Measurements from ENCODE around the gene TLK1. TPM values are rescaled to one million over a fixed set of nuclear protein-coding genes. Genes with fewer than 3 reads are reported as not detected.

TLK1 gene
- total and polyA plus RNA-seq, 9 donors, result 16.9 to 27.2 (median 22.1) TPM

GRCh38 chr2:170985407-170985806, 175.3 kb downstream of the TLK1 start:
- no peaks in the 10 kb centered on the region for H3K4me1 ChIP-seq (ENCODE audit: control insufficient read depth, insufficient read depth, low read length)
- no peak overlapping the region for H3K4me3 ChIP-seq (ENCODE audit: low read length)
- H3K36me3 ChIP-seq (ENCODE audit: control insufficient read depth, insufficient read depth, low read length), result peaks cover 6% of the 10 kb centered on the region
- no peaks in the 10 kb centered on the region for H3K9me3 ChIP-seq (replicated peaks; ENCODE audit: control insufficient read depth, low read depth, low read length)
- no peak overlapping the region for H3K27ac ChIP-seq (ENCODE audit: low read length)
- WGBS (ENCODE audit: insufficient coverage), result 97% methylated on average over 4 of the region's 5 CpGs
- H3K27me3 ChIP-seq (ENCODE audit: control insufficient read depth, insufficient read depth, low read length), result no peaks in the 10 kb centered on the region
- no peak for DNase-seq

DNA sequence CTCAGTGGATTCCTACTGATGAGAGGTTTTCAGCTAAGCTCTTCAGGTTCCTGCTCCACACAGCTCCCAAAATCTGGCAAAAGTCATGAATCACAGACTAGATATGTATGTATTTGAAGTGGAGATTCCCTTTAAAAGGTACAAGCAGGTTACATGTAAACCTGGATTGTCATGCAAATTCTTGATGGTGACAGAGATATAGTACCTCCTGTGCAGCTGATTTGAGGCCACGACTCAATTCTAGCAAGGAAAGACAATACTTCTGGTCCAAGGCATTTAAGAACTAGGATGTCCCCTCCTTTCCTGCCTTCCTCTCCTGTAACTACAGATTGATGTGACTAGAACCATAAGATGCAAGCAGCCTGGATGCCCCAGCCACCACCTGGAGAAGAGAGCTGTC, 176.6 kb downstream of the TLK1 start:
- DNase-seq, result no peak
- H3K36me3 ChIP-seq (ENCODE audit: control insufficient read depth, insufficient read depth, low read length), result peaks cover 6% of the 10 kb centered on the region
- WGBS (ENCODE audit: insufficient coverage), result 14% methylated on average over 1 of the region's 1 CpG
- no peak overlapping the region for H3K4me3 ChIP-seq (ENCODE audit: low read length)
- H3K27ac ChIP-seq (ENCODE audit: low read length), result no peak overlapping the region
- H3K27me3 ChIP-seq (ENCODE audit: control insufficient read depth, insufficient read depth, low read length), result no peaks in the 10 kb centered on the region
- H3K4me1 ChIP-seq (ENCODE audit: control insufficient read depth, insufficient read depth, low read length), result no peaks in the 10 kb centered on the region
- no peaks in the 10 kb centered on the region for H3K9me3 ChIP-seq (replicated peaks; ENCODE audit: control insufficient read depth, low read depth, low read length)

DNA sequence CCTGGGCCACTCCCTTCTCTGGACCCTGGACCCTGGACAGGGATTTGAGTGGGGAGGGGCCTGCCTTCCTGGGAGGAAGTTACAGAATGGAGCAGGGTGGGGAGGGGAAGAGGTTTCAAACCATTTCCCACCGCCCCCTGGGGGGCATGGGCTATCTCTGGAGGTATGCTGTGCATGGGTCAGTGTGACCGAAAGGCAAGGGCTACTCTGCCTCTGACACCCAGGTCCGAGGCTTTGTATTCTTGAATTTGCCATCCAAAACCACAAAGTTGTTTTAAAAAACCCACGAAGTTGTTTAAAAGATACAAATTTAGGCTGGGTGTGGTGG, 184.8 kb downstream of the TLK1 start:
- no peak for DNase-seq
- Histone ChIP-seq H3K4me1 (ENCODE audit: control insufficient read depth, insufficient read depth, low read length) (peaks cover 9% of the 10 kb centered on the region), H3K36me3 (ENCODE audit: control insufficient read depth, insufficient read depth, low read length) (no peaks in the 10 kb centered on the region), H3K4me3 (ENCODE audit: low read length) (no peak overlapping the region), H3K9me3 (replicated peaks; ENCODE audit: control insufficient read depth, low read depth, low read length) (no peaks in the 10 kb centered on the region), H3K27me3 (ENCODE audit: control insufficient read depth, insufficient read depth, low read length) (peaks cover 2% of the 10 kb centered on the region), H3K27ac (ENCODE audit: low read length) (no peak overlapping the region)
- WGBS (ENCODE audit: insufficient coverage), result 88% methylated on average over 2 of the region's 4 CpGs

DNA sequence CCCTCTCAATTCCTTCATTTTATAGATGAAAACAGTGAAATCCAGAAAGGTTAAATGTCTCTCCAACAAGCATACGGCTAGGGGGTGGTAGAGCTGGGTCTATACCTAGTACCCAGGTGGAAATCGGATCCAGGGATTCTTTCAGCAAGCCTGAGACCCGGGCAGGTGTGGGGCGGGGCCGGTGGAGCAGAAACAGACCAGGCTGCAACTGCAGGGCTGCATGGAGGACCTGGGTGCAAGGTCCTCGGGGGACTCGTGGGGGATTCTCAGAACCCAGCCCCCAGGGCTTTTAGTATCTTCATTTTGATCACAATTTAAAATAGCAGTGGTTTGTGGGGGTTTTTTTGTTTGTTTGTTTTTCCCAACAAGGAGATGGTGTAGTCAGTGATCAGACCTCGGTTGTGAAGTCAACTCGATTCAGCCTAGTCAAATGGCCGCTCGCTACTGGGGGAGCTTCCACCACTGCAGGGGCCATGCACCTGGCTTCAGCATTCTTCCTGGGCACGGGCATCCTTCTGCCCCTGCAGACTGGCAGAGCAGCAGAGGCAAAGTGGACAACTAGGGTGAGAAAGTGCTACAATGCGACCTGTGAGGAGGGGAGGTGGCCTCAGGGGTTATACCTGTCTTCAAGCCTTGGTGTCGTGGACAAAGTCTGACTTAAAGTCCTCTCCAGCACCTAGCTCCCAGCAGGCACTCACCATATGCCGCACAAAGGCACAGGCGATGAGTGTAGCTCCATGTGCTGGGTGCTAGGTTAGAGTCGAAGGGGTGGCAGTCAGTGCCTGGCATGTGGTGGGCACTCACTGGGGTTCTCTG, 185.4 kb downstream of the TLK1 start:
- peaks cover 9% of the 10 kb centered on the region for H3K4me1 ChIP-seq (ENCODE audit: control insufficient read depth, insufficient read depth, low read length)
- no peaks in the 10 kb centered on the region for H3K36me3 ChIP-seq (ENCODE audit: control insufficient read depth, insufficient read depth, low read length)
- H3K27ac ChIP-seq (ENCODE audit: low read length), result no peak overlapping the region
- no peak for DNase-seq
- WGBS (ENCODE audit: insufficient coverage), result 79% methylated on average over 6 of the region's 17 CpGs
- no peaks in the 10 kb centered on the region for H3K9me3 ChIP-seq (replicated peaks; ENCODE audit: control insufficient read depth, low read depth, low read length)
- H3K27me3 ChIP-seq (ENCODE audit: control insufficient read depth, insufficient read depth, low read length), result peaks cover 2% of the 10 kb centered on the region
- no peak overlapping the region for H3K4me3 ChIP-seq (ENCODE audit: low read length)

DNA sequence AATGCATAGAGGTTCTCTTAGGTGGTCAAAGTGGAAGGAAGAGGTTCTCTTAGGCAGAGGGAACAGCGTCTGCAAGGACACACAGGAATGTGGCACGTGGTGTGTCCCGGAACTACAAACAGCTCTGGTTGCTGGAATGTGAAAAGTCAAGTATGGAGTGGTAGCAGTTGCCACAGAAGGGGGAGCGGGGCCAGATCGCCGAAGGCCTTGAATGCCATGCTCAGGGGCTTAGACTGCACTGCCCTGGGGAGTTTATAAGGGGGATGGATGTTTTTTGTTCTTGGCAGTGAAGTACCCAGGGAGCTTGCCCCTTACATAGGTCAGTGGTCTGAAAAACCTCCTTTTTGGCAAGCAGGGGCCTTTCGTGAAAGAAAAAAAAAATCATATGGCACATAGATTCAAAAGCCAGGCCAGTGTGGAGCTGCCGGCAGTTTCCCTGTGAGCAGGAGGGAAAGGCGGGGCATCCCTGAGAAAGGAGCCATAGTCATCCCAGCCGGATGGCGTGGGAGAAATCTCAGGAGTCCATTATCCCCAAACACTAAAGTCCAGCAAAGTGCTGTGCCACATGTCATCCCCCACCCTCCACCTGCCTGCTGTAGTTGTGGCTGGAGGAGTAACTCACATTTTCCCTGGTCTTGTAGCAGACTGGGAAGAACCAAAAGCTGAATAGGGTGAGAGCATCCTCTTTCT, 186.2 kb downstream of the TLK1 start:
- WGBS (ENCODE audit: insufficient coverage), result 67% methylated on average over 7 of the region's 11 CpGs
- peaks cover 2% of the 10 kb centered on the region for H3K27me3 ChIP-seq (ENCODE audit: control insufficient read depth, insufficient read depth, low read length)
- no peak overlapping the region for H3K27ac ChIP-seq (ENCODE audit: low read length)
- no peaks in the 10 kb centered on the region for H3K36me3 ChIP-seq (ENCODE audit: control insufficient read depth, insufficient read depth, low read length)
- H3K4me1 ChIP-seq (ENCODE audit: control insufficient read depth, insufficient read depth, low read length), result peaks cover 9% of the 10 kb centered on the region
- peak; percentile 17 for DNase-seq
- peak overlapping the region; percentile 91 for H3K4me3 ChIP-seq (ENCODE audit: low read length)
- no peaks in the 10 kb centered on the region for H3K9me3 ChIP-seq (replicated peaks; ENCODE audit: control insufficient read depth, low read depth, low read length)

DNA sequence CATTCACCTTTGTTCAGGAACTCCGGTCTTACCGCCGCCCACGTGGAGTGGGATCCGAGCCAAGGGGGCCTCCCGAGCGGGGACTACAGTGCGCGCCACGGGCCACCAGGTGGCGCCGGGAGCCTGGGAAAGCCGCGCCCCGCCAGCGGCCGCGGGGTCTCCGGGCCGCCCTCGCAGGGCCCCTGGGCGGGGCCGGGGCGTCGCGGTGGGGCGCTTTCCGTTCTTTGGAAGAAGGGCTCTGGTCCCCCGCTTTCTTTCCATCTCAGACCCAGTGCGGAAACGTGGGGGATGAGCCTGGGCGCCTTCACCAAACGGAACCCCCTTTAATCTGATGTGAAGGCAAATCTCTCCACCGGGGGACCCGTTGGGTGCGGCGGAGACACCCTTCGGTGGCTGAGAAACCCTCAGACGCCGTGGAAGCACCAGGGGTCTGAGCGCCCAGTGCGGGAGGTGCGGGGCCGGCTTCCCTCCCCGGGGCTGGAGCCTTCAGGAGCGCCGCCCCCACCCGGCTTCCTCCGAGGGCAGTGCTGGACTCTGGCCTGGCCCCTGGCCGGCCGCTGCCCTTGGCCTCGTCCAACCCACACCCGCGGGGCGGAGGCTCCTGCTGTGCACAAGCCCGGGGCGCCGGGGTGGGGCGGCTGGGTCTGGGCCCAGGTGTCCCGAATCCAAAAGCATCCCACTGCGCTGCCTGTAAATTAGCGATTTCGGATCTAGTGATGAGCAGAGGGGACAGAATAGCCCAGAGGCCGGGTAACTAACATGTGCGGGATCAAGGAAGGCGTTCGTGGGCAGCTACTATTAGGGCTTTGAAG, 187.0 kb downstream of the TLK1 start:
- peak; percentile 91 for DNase-seq
- H3K4me1 ChIP-seq (ENCODE audit: control insufficient read depth, insufficient read depth, low read length), result peaks cover 9% of the 10 kb centered on the region
- H3K36me3 ChIP-seq (ENCODE audit: control insufficient read depth, insufficient read depth, low read length), result peaks cover 3% of the 10 kb centered on the region
- WGBS (ENCODE audit: insufficient coverage), result 6% methylated on average over 67 of the region's 67 CpGs
- peak overlapping the region; percentile 91 for H3K4me3 ChIP-seq (ENCODE audit: low read length)
- H3K9me3 ChIP-seq (replicated peaks; ENCODE audit: control insufficient read depth, low read depth, low read length), result no peaks in the 10 kb centered on the region
- H3K27ac ChIP-seq (ENCODE audit: low read length), result peak overlapping the region; percentile 76
- peaks cover 2% of the 10 kb centered on the region for H3K27me3 ChIP-seq (ENCODE audit: control insufficient read depth, insufficient read depth, low read length)

- Histone ChIP-seq H3K9me3 (replicated peaks; ENCODE audit: control insufficient read depth, low read depth, low read length) (no peaks in the 10 kb centered on the region), H3K36me3 (ENCODE audit: control insufficient read depth, insufficient read depth, low read length) (peaks cover 7% of the 10 kb centered on the region), H3K27me3 (ENCODE audit: control insufficient read depth, insufficient read depth, low read length) (peaks cover 2% of the 10 kb centered on the region), H3K4me3 (ENCODE audit: low read length) (peak overlapping the region; percentile 91), H3K27ac (ENCODE audit: low read length) (no peak overlapping the region), H3K4me1 (ENCODE audit: control insufficient read depth, insufficient read depth, low read length) (peaks cover 9% of the 10 kb centered on the region)
- WGBS (ENCODE audit: insufficient coverage), result 2% methylated on average over 12 of the region's 12 CpGs
- DNase-seq, result no peak
Observed at GRCh38 chr2:170973225-170973491, 187.5 kb downstream of the TLK1 start.

DNA sequence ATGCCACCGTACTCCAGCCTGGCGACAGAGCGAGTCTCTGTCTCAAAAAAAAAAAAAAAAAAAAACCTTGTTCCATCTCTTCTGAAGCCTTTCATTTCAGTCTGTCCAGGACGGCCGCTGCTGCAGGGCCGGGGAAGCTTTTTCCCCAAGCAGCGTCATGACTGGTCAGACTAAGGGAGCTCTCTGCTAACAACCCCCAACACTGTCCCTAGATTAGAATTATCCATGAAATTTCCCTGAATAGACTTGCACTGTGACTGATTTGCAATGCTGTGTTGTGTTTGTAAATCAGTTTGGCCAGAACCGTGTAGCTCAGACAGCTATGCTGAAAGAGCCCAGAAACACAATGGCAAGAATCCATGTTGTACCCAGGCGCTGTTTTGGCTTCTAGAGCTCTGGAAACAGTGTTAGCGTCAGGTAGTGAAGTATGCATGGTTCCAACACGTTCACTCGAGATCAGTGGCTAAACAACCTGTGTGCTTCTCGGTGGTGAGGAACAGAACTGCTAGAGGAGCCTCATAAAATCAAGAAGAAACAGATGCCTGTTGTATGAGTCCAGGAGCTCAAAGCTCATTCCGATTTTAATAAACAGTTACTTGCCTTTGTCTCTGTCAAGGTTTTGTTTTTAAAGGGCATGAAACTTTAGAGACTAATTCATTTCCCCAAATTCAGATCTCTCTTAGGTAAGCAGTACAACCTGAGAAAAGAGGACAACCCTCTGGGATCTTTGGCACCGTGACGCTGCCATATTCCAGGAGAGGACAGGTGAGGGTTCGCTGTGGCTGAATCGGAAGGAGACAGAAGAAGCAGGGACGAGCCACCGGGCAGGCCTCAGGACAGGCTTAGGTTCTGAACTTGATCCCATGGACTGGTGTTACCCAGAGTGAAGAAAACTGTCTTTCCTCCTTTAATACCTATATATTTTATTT, 188.1 kb downstream of the TLK1 start:
- peaks cover 2% of the 10 kb centered on the region for H3K27me3 ChIP-seq (ENCODE audit: control insufficient read depth, insufficient read depth, low read length)
- peaks cover 9% of the 10 kb centered on the region for H3K4me1 ChIP-seq (ENCODE audit: control insufficient read depth, insufficient read depth, low read length)
- no peak for DNase-seq
- no peak overlapping the region for H3K27ac ChIP-seq (ENCODE audit: low read length)
- peaks cover 13% of the 10 kb centered on the region for H3K36me3 ChIP-seq (ENCODE audit: control insufficient read depth, insufficient read depth, low read length)
- H3K4me3 ChIP-seq (ENCODE audit: low read length), result peak overlapping the region; percentile 91
- 49% methylated on average over 12 of the region's 20 CpGs for WGBS (ENCODE audit: insufficient coverage)
- H3K9me3 ChIP-seq (replicated peaks; ENCODE audit: control insufficient read depth, low read depth, low read length), result no peaks in the 10 kb centered on the region

DNA sequence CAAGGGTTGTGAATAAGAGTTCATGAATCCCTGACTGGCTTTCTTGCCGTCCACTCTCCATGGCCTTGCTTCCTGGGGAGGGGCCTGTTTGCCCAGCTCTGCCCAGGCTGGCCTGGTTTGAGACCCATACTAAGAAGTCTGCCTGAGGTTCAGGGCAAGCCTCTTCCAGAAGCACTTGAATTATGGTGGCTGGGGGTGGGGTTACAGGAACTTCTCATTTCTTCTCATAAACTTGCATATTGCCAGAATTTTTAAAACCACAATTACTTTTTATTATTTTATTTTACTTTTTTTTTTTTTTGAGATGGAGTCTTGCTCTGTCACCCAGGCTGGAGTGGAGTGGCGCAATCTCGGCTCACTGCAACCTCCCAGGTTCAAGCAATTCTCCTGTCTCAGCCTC, 189.6 kb downstream of the TLK1 start:
- 100% methylated on average over 1 of the region's 3 CpGs for WGBS (ENCODE audit: insufficient coverage)
- Histone ChIP-seq H3K27me3 (ENCODE audit: control insufficient read depth, insufficient read depth, low read length) (peaks cover 2% of the 10 kb centered on the region), H3K4me1 (ENCODE audit: control insufficient read depth, insufficient read depth, low read length) (peaks cover 9% of the 10 kb centered on the region), H3K27ac (ENCODE audit: low read length) (no peak overlapping the region), H3K4me3 (ENCODE audit: low read length) (no peak overlapping the region), H3K36me3 (ENCODE audit: control insufficient read depth, insufficient read depth, low read length) (peaks cover 19% of the 10 kb centered on the region), H3K9me3 (replicated peaks; ENCODE audit: control insufficient read depth, low read depth, low read length) (no peaks in the 10 kb centered on the region)
- no peak for DNase-seq
